Measurements from ENCODE around the gene PTPRS. TPM values are rescaled to one million over a fixed set of nuclear protein-coding genes. Genes with fewer than 3 reads are reported as not detected.

The PTPRS gene
- total and polyA plus RNA-seq, 2 donors (not counting 3 experiments of a cell fraction or from before 2014, with no cell fraction given) = 10.1 to 16.1 TPM

GRCh38 chr19:5316138-5316537 is 24.5 kb downstream of the PTPRS start:
- no peak overlapping the region for H3K27ac ChIP-seq (ENCODE audit: insufficient read depth, low read depth, low read length)
- CTCF ChIA-PET = no interaction called here
- H3K79me2 ChIP-seq (ENCODE audit: control insufficient read depth, insufficient read depth, low read length) = no peaks in the 10 kb centered on the region
- POLR2A ChIA-PET = interaction anchor here (0.6 kb wide), 1 partner anchor 264 kb away, joined by 3 read pairs; no protein-coding TSS in a partner anchor
- DNase-seq (ENCODE audit: low read depth, low spot score) (no peak), FAIRE-seq (no peak)
- no peaks in the 10 kb centered on the region for H3K36me3 ChIP-seq (ENCODE audit: control insufficient read depth in 2 of 2, extremely low read depth in 1 of 2, insufficient read depth in 2 of 2, low read length in 2 of 2)
- H3K9me1 ChIP-seq (replicated peaks; ENCODE audit: control insufficient read depth, extremely low read depth, insufficient read depth, low read length) = no peaks in the 10 kb centered on the region
- H2AFZ ChIP-seq (ENCODE audit: low read depth, low read length) = no peak overlapping the region
- intact Hi-C loops (cut with micrococcal nuclease) = no loop called here
- no TSS peak for BruUV-seq (replicated peaks)
- H3K4me1 ChIP-seq (ENCODE audit: control insufficient read depth, extremely low read depth, insufficient read depth, low read length) = no peaks in the 10 kb centered on the region
- H3K4me3 ChIP-seq (replicated peaks in 1 of 3; ENCODE audit: insufficient read depth in 1 of 3, low read depth in 1 of 3, low read length in 3 of 3) = no peak overlapping the region
- no peaks in the 10 kb centered on the region for H4K20me1 ChIP-seq (replicated peaks; ENCODE audit: control insufficient read depth, extremely low read depth, insufficient read depth, low read length)
- no peak overlapping the region for H3K9ac ChIP-seq (replicated peaks; ENCODE audit: extremely low read depth, insufficient read depth, low read length)
- no peaks in the 10 kb centered on the region for H3K9me3 ChIP-seq (replicated peaks; ENCODE audit: control insufficient read depth, insufficient read depth, low read length)
- no peak overlapping the region for H3K4me2 ChIP-seq (ENCODE audit: insufficient read depth, low read length)
- dilution Hi-C loops (cut with MboI; ENCODE audit: extremely low pct_ligation_motif_present, low sequenced_read_pairs) = no loop called here
- TF ChIP-seq JUN (IDR thresholded peaks at IDR 0.05; ENCODE audit: borderline replicate concordance, insufficient read depth, insufficient read length, low read depth) (no peak), FOS (IDR thresholded peaks at IDR 0.05; ENCODE audit: borderline replicate concordance, insufficient read depth, low read length) (no peak), POLR2A (IDR thresholded peaks at IDR 0.05; ENCODE audit: low read depth, low read length) (no peak), MYC (IDR thresholded peaks at IDR 0.05; ENCODE audit: low read depth, low read length) (no peak), POLR2AphosphoS5 (IDR thresholded peaks at IDR 0.05; ENCODE audit: insufficient read depth, low read depth, low read length) (no peak), CTCF (IDR thresholded peaks at IDR 0.05; ENCODE audit: extremely low read depth in 1 of 2, insufficient read depth in 1 of 2, low read depth in 1 of 2, low read length in 2 of 2) (no peak), EZH2 (IDR thresholded peaks at IDR 0.05; ENCODE audit: borderline replicate concordance, low read depth, low read length, severe bottlenecking) (no peak), GATA2 (IDR thresholded peaks at IDR 0.05; ENCODE audit: insufficient read depth, insufficient read length, low read depth, low read length) (no peak), MAX (IDR thresholded peaks at IDR 0.05; ENCODE audit: insufficient read depth, insufficient read length) (no peak)
- H3K27me3 ChIP-seq (ENCODE audit: control insufficient read depth in 2 of 2, insufficient read depth in 2 of 2, low read length in 2 of 2) = no peaks in the 10 kb centered on the region

All from endothelial cell of umbilical vein (primary cell).